Hippocampal formation (tissue), 2 donors: ENCODE results near the gene C15orf39.

Source experiments
- DNase-seq, 2 donors: peaks; one replicate each; lab custom pipeline; 2025; lab: John Stamatoyannopoulos, UW

The C15orf39 gene

GRCh38 chr15:75172284-75172820, 29.3 kb upstream of the C15orf39 start:
- no peak for DNase-seq

DNA sequence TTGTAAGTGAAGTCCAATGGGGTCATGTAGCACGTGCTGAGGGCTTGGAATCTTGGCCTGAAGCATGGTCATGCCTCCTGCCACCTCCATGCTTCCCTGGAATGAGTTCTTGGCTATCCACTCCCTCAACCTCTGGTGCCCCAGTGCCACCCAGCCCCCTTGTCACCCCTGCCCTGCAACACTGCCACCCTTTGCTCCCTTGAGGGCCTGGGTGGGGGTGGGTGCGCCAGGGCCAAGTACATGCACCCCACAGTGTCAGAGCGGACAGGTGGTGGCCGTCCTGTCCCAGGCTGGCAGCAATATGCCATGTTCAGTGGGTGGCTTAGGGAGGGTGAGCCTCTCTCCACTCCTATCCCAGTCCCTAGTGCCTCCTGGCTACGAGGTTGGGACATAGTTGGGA, 27.6 kb upstream of the C15orf39 start:
- no peak for DNase-seq

DNA sequence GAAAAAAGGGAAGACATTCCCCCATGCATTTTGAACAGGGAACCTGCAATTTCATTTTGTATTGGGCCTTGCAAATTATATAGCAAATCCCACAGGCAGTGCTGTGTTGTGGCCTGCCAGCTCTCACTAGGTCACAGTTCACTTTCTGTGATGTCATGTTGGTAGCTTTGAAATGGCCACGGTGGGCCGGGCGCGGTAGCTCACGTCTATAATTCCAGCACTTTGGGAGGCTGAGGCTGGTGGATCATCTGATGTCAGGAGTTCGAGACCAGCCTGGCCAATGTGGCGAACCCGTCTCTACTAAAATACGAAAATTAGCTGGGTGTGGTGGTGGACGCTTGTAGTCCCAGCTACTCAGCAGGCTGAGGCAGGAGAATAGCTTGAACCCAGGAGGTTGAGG, 27.0 kb upstream of the C15orf39 start:
- DNase-seq, result no peak

GRCh38 chr15:75176396-75176761, 25.3 kb upstream of the C15orf39 start:
- DNase-seq, result no peak

DNA sequence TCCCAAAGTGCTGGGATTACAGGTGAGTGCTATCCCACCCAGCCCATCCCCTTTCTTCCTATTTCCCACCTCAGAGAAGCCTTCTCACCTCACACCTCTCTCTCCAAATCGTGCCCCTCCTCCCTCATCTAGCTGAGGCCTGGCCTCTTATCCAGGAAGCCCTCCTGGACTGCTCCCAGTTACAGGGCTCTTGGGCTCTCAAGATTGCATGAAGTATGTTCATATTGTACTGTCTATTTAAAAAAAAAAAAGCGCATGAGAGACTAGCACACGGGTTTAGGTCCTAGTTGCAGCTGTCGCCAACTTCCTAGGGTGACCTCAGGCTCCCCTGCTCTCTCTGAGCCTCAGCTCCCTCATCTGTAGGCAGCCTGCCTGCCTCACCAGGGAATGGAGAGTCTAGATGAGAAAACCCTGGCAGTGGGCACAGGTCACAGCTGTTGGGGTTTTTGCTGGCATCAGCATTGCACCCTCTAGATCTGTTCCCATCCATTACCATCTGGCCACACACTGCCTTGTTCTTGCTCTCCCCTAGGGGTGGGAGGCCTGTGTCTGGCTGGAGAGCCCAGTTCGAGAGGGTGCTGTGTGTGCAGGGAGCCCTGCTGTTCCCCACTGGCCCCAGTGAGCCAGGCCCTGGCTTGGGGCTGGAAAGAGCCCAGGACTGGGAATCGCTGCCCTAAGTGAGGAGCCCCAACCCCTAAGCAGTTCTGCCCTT, 24.2 kb upstream of the C15orf39 start:
- DNase-seq, result no peak

DNA sequence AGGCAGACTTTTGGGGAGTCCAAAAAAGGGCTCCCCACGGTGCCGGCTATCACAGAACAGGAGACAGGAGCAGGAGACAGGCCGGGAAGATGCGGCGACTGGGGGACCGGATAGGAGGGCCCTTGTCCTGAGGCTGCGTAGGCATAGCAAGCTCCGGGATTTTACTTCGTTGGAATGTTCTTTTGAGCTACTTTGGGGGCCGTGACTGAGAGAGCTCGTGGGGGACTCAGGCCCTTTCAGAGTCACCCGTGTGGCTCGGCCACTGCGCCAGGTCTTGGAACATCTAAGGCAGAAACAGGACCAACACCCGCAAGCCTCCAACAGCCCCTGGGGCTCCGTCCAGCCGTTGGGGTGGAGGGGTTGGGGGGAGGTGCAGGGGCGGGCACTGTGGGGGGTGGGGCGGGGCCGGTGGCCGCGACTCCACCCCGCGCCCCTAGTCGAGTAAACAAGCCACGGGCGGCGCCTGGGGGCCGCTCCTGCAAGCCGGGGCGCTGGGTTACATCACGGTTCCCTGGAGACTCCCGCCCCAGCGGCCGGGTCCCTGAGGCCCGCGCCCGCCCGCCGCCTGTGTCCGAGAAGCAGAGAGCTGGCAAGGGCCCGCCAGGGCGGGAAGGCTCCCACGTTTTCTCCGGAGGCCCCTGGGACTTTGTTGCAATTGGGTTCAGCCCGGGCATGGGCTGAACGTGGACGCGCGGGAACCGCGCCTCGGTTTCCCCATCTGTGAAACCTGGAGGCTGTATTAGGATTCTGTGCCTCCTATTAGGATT, 23.3 kb upstream of the C15orf39 start:
- DNase-seq, result no peak

GRCh38 chr15:75178938-75179745, 22.5 kb upstream of the C15orf39 start:
- DNase-seq, result no peak

DNA sequence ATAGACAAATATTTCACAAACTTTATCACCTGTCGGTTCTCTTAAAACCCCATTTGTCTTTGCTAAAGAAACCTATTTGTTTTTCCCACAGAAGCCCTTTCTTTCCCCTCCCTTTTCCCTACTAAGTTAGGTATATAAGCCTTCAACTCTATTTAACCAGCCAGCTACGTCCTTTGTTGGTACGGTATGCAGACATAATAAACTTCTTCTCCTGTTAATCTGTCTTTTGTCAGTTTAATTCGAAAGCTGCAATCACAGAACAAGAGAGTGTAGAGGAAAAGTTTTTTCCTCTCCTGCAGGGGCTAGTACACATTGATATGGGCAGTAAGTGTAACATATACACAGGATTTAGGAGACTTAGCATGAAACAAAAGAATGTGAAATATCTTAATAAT, 21.9 kb upstream of the C15orf39 start:
- no peak for DNase-seq

GRCh38 chr15:75181780-75182179, 19.9 kb upstream of the C15orf39 start:
- no peak for DNase-seq

DNA sequence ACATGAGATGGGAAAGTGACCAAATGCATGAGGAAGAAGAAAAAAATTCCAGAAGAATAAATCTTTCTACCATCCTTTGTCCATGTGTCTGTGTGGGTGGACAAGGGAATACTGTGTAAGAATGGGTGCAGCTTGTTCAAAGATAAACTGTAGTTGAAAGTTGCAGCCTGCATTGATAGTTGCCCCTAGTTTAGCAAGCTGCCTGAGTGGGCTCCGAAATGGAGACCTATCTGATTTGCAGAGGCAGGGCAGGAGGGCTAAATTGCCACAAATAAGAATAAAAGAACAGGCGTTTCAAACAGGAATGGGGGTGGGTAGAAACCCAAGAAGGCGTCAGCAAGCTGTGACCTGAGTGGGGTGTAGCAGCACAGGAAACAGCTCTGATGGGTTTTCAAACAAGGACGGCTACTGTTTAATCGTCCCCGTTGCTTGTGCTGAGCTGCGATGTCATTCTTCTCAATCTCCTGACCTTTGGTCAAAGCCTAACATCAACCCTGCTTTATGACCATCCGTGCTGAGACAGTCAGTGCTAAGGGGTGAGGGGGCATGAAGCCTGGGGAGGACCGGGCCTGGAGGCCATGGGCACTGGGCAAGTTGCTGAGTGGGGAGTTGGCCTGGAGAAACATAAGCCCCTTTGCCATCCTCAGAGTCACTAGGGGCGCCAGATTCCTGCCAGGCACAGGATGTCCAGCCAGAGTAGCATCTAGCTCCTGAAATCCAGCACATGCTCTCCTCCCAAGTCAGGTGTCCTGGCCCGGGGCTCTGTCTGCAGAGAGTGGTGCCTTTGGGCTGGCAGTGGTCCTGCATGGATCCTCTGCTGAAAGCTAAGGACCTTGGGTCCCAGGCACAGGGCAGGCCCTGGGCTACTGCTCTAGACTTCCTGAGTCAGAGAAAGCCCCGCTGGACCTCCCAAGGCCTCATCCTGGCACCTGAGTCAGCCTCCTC, 19.2 kb upstream of the C15orf39 start:
- no peak for DNase-seq

DNA sequence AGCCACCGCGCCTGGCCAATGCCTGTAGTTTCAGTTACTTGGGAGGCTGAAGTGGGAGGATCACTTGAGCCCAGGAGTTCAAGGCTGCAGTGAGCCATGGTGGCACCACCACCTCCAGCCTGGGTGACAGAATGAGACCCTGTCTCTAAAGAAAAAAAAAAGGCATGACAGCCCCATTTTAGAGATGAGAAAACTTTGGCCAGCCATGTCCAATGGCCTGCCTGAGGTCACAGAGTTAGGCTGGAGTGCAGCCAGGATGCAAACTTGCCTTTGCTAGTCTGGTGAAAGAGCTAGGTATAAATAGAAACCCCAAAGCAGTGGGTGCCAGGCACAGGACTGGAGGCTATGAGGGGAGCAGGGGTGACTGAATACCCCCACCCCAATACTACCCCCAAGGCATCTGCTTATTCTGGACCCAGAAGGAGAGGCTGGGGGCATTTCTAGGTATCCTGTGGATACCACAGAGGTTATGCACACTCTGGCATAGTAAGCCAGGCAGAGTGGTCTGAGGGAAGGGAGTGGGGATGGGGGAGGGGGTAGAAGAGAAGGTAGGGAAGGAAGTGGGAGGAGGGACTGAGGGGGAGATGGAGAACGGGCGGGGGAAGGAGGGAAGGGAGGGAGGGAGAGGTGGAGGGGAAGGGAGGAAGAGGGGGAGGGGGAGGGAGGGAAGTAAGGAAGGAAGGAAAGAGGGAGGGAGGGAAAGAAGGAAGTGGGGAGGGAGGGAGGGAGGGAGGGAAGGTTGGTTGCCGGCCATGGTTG, 16.2 kb upstream of the C15orf39 start:
- no peak for DNase-seq

- no peak for DNase-seq
Measured at GRCh38 chr15:75186044-75186443, 15.6 kb upstream of the C15orf39 start.

DNA sequence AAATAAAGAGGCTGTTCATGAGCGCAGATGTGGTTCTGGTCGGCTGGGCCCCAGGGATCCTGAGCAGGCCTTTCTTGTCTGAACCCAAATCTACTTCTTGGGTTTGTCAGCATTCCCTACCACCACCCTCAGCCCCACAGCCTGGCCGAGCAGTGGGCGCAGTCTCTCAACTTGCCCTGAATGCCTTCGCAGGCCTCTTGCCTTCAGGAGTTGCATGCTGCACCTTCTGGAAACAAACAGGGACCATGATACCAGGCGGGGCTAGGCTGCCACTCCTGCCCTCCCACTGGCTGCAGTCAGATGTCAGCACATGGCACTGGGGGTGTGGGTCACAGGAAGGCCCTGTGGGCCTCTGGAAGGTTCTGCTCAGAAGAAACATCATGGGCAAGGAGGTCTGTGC, 13.2 kb upstream of the C15orf39 start:
- DNase-seq, result no peak

GRCh38 chr15:75191235-75191634, 10.4 kb upstream of the C15orf39 start:
- no peak for DNase-seq

DNA sequence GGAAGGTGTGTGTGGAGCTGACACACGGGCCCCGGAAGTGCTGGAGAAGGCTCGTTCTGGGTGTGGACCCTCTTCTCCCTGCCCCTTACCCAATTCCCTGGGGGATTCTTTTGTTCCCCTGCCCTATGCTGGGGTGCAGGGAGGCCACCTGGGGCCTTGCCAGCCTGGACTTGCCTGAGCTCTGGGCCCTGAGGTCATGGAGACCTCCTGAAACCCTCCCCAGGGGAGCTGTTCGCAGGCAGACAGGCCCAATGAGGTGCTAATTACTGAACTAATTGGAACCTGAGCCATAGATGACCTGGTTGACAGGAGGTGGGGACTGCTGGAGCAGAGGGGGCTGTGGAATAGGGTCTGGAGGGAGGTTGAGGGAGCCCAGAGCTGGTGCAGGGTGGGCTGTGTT, 9.4 kb upstream of the C15orf39 start:
- DNase-seq, result no peak

DNA sequence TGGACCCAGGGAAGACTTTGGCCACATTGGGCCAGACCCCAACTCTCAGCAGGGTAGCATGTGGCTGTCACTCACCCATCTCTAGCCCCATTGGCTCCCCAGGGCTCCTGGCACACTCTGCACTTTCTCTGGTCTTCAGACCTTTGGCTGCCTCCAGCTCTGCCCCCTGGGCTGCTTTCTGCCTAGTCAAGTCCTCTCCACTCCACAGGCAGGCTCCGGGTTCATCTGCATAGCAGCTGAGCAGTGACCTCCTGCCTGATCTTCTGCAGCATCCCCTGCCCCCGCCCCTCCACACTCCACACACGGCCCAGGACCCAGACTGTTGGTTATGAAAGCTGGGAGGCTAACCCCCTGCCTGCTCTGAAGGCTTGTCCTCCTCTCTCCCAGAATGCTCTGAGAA, 8.4 kb upstream of the C15orf39 start:
- no peak for DNase-seq

GRCh38 chr15:75193976-75194375, 7.7 kb upstream of the C15orf39 start:
- DNase-seq, result no peak

DNA sequence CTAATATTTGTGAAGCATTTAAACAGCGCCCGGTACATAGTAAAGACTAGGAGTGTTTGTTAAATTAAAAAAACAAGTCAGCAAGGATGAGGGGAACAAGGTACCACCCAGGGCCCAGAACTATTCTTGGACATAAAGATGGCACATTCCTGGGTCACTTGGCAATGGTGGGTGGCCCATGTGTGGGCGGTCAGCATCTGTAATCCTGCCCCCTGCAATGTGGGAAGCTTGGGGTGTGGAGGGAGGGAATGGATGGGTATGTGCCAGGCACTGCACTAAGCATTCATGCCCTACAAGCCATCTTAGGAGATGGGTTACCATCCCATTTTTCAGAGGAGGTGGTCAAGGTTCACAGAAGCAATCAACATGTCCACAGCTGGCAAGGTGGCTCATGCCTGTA, 7.3 kb upstream of the C15orf39 start:
- no peak for DNase-seq

- DNase-seq, result peak; percentile 22 to 29
Measured at GRCh38 chr15:75195122-75195765, 6.4 kb upstream of the C15orf39 start.

- no peak for DNase-seq
Measured at GRCh38 chr15:75195766-75196241, 5.9 kb upstream of the C15orf39 start.
